Measurements from ENCODE around the gene PRSS1.
A peak's percentile ranks its signal among the peaks of the same experiment; 100 is the strongest.

PRSS1 gene

DNA sequence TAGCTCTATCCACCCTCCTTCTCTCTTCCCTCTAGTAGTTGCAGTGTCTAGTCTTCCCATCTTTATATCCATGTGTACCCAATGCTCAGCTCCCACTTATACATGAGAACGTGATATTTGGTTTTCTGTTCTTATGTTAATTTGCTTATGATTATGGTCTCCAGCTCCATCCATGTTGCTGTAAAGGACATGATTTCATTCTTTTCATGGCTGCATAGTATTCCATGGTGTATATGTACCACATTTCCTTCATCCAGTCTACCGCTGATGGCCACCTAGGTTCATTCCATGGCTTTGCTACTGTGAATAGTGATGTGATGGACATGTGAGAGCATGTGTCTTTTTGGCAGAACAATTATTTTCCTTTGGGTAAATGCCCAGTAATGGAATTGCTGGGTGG, 28.0 kb downstream of the PRSS1 start:
- no peaks in the 10 kb centered on the region for H4K20me1 ChIP-seq (ENCODE audit: insufficient read depth, low read length)
- H3K4me3 ChIP-seq (ENCODE audit: low read length), result no peak overlapping the region
- H3K4me1 ChIP-seq (ENCODE audit: low read length), result no peaks in the 10 kb centered on the region
- no peak overlapping the region for H2AFZ ChIP-seq (ENCODE audit: low read length)
- no peaks in the 10 kb centered on the region for H3K27me3 ChIP-seq (replicated peaks; ENCODE audit: insufficient read depth, low read length)
- H3K79me2 ChIP-seq (ENCODE audit: low read length), result no peaks in the 10 kb centered on the region
- no peaks in the 10 kb centered on the region for H3K36me3 ChIP-seq (replicated peaks; ENCODE audit: insufficient read depth, low read length)
- no peak overlapping the region for H3K4me2 ChIP-seq (ENCODE audit: low read depth, low read length)
- TF ChIP-seq, protein P1, sequence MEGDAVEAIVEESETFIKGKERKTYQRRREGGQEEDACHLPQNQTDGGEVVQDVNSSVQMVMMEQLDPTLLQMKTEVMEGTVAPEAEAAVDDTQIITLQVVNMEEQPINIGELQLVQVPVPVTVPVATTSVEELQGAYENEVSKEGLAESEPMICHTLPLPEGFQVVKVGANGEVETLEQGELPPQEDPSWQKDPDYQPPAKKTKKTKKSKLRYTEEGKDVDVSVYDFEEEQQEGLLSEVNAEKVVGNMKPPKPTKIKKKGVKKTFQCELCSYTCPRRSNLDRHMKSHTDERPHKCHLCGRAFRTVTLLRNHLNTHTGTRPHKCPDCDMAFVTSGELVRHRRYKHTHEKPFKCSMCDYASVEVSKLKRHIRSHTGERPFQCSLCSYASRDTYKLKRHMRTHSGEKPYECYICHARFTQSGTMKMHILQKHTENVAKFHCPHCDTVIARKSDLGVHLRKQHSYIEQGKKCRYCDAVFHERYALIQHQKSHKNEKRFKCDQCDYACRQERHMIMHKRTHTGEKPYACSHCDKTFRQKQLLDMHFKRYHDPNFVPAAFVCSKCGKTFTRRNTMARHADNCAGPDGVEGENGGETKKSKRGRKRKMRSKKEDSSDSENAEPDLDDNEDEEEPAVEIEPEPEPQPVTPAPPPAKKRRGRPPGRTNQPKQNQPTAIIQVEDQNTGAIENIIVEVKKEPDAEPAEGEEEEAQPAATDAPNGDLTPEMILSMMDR (IDR thresholded peaks at IDR 0.05; ENCODE audit: low read length), result no peak
- TF ChIP-seq EZH2phosphoT487 (IDR thresholded peaks at IDR 0.05; ENCODE audit: low read length) (no peak), EZH2 (optimal IDR thresholded peaks at IDR 0.05; ENCODE audit: low read depth, low read length) (no peak)
- H3K27ac ChIP-seq (ENCODE audit: low read length), result no peak overlapping the region
- no peaks in the 10 kb centered on the region for H3K9me2 ChIP-seq (replicated peaks; ENCODE audit: insufficient read depth, low read length)
- no peaks in the 10 kb centered on the region for H3K9me3 ChIP-seq (replicated peaks; ENCODE audit: insufficient read depth, low read length)
- DNase-seq, result no peak
- no peaks in the 10 kb centered on the region for H3F3A ChIP-seq (ENCODE audit: insufficient read depth, low read length)
- H3K9ac ChIP-seq (ENCODE audit: low read length), result no peak overlapping the region

DNA sequence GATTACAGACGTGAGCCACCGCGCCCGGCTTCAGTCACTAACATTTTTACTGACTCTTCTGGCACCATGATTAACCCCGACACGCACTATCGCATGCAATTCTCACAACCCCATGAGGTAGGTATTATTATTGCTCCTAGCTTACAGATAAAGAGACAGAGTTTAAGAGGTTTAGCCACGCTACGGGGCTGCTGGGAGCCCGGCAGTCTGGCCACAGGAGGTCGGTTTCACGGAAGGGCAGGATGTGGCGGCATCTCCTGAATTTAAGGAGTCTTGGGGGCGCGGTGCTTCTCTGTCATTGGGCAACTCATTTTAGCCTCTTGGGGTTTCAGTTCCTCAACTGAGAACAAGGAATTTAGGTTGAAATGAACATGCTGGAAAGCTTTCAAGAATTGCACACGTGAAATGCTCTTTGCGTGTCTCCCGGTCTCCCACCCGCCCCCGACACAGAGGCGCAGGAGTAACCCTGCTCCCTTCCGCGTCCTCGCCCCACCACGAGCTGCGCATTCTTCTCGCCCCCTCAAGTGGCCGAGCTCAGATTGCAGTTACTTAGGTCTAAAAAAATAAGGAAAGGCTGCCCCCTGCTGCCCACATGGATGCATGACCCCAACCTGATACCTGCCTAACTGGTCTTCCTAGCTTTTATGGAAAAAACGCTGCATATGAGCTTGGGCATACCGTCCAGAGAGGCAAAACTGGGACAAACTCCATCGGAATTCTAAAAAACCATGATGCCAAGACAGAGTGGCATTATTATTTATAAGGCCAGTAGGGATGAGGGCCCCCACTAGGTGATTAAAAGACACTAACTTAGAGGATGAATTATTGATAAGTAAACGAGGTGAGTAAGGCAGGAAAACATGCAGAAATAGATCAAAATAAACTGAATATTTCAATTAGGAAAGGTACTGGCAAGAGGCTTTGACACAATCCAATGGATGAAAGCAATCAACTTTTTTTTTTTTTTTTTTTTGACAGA, 33.9 kb downstream of the PRSS1 start:
- H3K9ac ChIP-seq (ENCODE audit: low read length), result peak overlapping the region; percentile 2; the same call in 1 of the 2 replicates
- TF ChIP-seq, protein P1 (IDR thresholded peaks at IDR 0.05; ENCODE audit: low read length), result peak; percentile 100
- TF ChIP-seq EZH2phosphoT487 (IDR thresholded peaks at IDR 0.05; ENCODE audit: low read length) (no peak), EZH2 (optimal IDR thresholded peaks at IDR 0.05; ENCODE audit: low read depth, low read length) (no peak)
- peak overlapping the region; percentile 43 for H3K4me3 ChIP-seq (ENCODE audit: low read length)
- H3K9me2 ChIP-seq (replicated peaks; ENCODE audit: insufficient read depth, low read length), result no peaks in the 10 kb centered on the region
- H3K9me3 ChIP-seq (replicated peaks; ENCODE audit: insufficient read depth, low read length), result no peaks in the 10 kb centered on the region
- H3K4me1 ChIP-seq (ENCODE audit: low read length), result no peaks in the 10 kb centered on the region
- H3K27me3 ChIP-seq (replicated peaks; ENCODE audit: insufficient read depth, low read length), result no peaks in the 10 kb centered on the region
- peak overlapping the region; percentile 55 for H3K4me2 ChIP-seq (ENCODE audit: low read depth, low read length)
- H3F3A ChIP-seq (ENCODE audit: insufficient read depth, low read length), result no peaks in the 10 kb centered on the region
- no peaks in the 10 kb centered on the region for H4K20me1 ChIP-seq (ENCODE audit: insufficient read depth, low read length)
- no peaks in the 10 kb centered on the region for H3K36me3 ChIP-seq (replicated peaks; ENCODE audit: insufficient read depth, low read length)
- no peak overlapping the region for H3K27ac ChIP-seq (ENCODE audit: low read length)
- peak overlapping the region; percentile 67 for H2AFZ ChIP-seq (ENCODE audit: low read length)
- peak; percentile 98 for DNase-seq
- H3K79me2 ChIP-seq (ENCODE audit: low read length), result no peaks in the 10 kb centered on the region

DNA sequence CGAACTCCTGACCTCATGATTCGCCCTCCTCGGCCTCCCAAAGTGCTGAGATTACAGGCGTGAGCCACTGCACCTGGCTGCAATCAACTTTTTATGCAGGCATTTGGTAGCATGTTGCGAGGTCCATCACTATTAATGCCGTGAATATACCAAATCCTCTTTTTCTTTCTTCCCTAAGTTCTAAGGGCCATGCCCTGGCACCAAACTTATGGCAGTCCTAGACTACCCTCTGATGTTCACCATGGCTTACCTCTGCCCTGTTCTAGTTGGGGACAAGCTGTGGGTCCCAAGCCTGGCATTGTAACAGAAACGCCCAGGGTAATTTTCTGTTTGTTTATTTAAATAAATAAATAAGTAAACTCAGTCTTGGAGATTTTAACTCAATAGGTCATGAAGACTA, 34.8 kb downstream of the PRSS1 start:
- no peaks in the 10 kb centered on the region for H3K27me3 ChIP-seq (replicated peaks; ENCODE audit: insufficient read depth, low read length)
- no peaks in the 10 kb centered on the region for H3K9me3 ChIP-seq (replicated peaks; ENCODE audit: insufficient read depth, low read length)
- H3K4me3 ChIP-seq (ENCODE audit: low read length), result no peak overlapping the region
- no peaks in the 10 kb centered on the region for H3K36me3 ChIP-seq (replicated peaks; ENCODE audit: insufficient read depth, low read length)
- TF ChIP-seq, protein P1 (IDR thresholded peaks at IDR 0.05; ENCODE audit: low read length), result no peak
- TF ChIP-seq EZH2phosphoT487 (IDR thresholded peaks at IDR 0.05; ENCODE audit: low read length) (no peak), EZH2 (optimal IDR thresholded peaks at IDR 0.05; ENCODE audit: low read depth, low read length) (no peak)
- H3K9ac ChIP-seq (ENCODE audit: low read length), result no peak overlapping the region
- H3K9me2 ChIP-seq (replicated peaks; ENCODE audit: insufficient read depth, low read length), result no peaks in the 10 kb centered on the region
- H3F3A ChIP-seq (ENCODE audit: insufficient read depth, low read length), result no peaks in the 10 kb centered on the region
- H4K20me1 ChIP-seq (ENCODE audit: insufficient read depth, low read length), result no peaks in the 10 kb centered on the region
- no peak overlapping the region for H3K4me2 ChIP-seq (ENCODE audit: low read depth, low read length)
- H3K4me1 ChIP-seq (ENCODE audit: low read length), result 0 out of 2 replicates have a peak, but pooled peaks cover 3% of the 10 kb centered on the region
- no peak overlapping the region for H2AFZ ChIP-seq (ENCODE audit: low read length)
- peak; percentile 52 for DNase-seq
- H3K27ac ChIP-seq (ENCODE audit: low read length), result no peak overlapping the region
- H3K79me2 ChIP-seq (ENCODE audit: low read length), result no peaks in the 10 kb centered on the region
